ENCODE data around the gene SLIT1. TPM values are rescaled to one million over a fixed set of nuclear protein-coding genes. Genes with fewer than 3 reads are reported as not detected.

The SLIT1 gene
- total and polyA plus RNA-seq, 7 donors, result 0.04 to 0.30 (median 0.08) TPM

DNA sequence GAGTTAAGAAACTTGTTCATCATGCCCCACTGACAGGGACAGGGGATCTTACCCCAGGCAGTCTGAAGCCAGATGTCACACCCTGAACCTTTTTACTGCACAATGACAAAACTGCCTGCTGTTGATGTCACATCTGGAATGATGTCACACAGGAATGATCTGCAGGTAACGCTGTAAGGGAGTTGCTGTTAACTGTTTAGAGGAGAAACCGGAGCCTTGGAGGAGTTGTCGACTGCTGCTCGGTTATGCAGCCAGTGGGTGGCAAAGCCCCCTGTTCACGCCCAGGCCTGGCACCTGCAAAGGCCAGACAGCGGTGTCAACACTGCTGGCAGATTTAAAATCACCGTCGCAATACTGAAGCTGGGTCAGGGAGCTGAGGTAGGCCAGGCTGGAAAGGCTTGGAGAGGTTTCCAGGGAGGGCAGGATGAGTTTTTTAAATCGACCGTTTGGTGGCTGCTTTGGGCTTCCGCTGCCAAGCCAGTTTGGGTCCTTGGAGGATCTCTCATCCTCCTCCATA is 10.0 kb upstream of the SLIT1 start:
- H3K4me3 ChIP-seq, result peak overlapping the region; percentile 70

GRCh38 chr10:97192952-97193435 is 7.2 kb upstream of the SLIT1 start:
- no peak overlapping the region for H3K4me3 ChIP-seq
- peaks cover 0 to 7% (median 0%) of the 10 kb centered on the region in 3 donors for H3K27me3 ChIP-seq (ENCODE audit: insufficient read depth in 3 of 3, low read length in 2 of 3)
- ATAC-seq (no peak), DNase-seq (no peak)
- TF ChIP-seq, protein P1, sequence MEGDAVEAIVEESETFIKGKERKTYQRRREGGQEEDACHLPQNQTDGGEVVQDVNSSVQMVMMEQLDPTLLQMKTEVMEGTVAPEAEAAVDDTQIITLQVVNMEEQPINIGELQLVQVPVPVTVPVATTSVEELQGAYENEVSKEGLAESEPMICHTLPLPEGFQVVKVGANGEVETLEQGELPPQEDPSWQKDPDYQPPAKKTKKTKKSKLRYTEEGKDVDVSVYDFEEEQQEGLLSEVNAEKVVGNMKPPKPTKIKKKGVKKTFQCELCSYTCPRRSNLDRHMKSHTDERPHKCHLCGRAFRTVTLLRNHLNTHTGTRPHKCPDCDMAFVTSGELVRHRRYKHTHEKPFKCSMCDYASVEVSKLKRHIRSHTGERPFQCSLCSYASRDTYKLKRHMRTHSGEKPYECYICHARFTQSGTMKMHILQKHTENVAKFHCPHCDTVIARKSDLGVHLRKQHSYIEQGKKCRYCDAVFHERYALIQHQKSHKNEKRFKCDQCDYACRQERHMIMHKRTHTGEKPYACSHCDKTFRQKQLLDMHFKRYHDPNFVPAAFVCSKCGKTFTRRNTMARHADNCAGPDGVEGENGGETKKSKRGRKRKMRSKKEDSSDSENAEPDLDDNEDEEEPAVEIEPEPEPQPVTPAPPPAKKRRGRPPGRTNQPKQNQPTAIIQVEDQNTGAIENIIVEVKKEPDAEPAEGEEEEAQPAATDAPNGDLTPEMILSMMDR (IDR thresholded peaks at IDR 0.05), result no peak
- no peak overlapping the region for H3K27ac ChIP-seq
- intact Hi-C loops (cut with DNase I), result no loop called here
- H3K36me3 ChIP-seq (ENCODE audit: insufficient read depth in 1 of 2, low read depth in 1 of 2), result no peaks in the 10 kb centered on the region
- 86 to 95% (median 90%) methylated on average over 5 of the region's 5 CpGs for WGBS, 3 donors
- no peaks in the 10 kb centered on the region for H3K9me3 ChIP-seq
- H3K4me1 ChIP-seq, result no peaks in the 10 kb centered on the region

More for the DNA sequence above, 10.0 kb upstream of the SLIT1 start:
- ATAC-seq (peak in 1 of 4 donors; percentile 5), DNase-seq (no peak)
- Histone ChIP-seq H3K4me1 (no peaks in the 10 kb centered on the region), H3K27me3 (ENCODE audit: insufficient read depth in 3 of 3, low read length in 2 of 3) (peaks cover 0 to 7% (median 0%) of the 10 kb centered on the region in 3 donors), H3K36me3 (ENCODE audit: insufficient read depth in 1 of 2, low read depth in 1 of 2) (no peaks in the 10 kb centered on the region), H3K9me3 (no peaks in the 10 kb centered on the region), H3K27ac (no peak overlapping the region)
- 34 to 41% (median 38%) methylated on average over 11 of the region's 11 CpGs for WGBS, 3 donors
- TF ChIP-seq, protein P1 (IDR thresholded peaks at IDR 0.05), result no peak
- intact Hi-C loops (cut with DNase I), result no loop called here

GRCh38 chr10:97190450-97190849 is 4.7 kb upstream of the SLIT1 start:
- Histone ChIP-seq H3K4me3 (no peak overlapping the region), H3K4me1 (peaks cover 3% of the 10 kb centered on the region), H3K9me3 (no peaks in the 10 kb centered on the region), H3K27ac (no peak overlapping the region), H3K36me3 (ENCODE audit: insufficient read depth in 1 of 2, low read depth in 1 of 2) (no peaks in the 10 kb centered on the region), H3K27me3 (ENCODE audit: insufficient read depth in 3 of 3, low read length in 2 of 3) (peaks cover 0 to 24% (median 12%) of the 10 kb centered on the region in 3 donors)
- ATAC-seq (no peak), DNase-seq (no peak)
- WGBS, 3 donors, result 83 to 92% (median 91%) methylated on average over 2 of the region's 2 CpGs
- TF ChIP-seq, protein P1 (IDR thresholded peaks at IDR 0.05), result no peak
- intact Hi-C loops (cut with DNase I), result no loop called here

DNA sequence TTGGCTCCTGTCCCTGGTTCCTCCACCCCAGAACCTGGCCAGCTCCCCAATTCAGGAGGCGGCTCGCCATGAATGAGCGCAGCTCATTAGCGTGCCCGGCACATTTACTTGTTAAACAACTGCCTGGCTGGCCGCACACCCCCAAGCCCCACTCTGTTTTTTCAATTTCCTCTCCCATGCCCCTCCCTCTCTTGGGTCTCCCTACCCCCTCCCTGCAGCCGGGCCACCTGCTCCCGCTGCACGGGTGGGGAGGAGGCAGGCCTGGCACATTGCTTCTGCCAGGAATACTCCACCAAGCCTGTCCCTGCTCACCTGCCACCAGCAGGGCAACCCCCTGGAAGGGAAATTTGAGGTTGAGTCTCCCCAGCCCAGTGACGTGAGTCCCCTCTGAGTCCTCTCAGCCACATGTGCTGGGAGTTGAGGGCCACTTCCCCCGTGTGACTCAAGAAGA is 2.5 kb upstream of the SLIT1 start:
- peaks cover 6% of the 10 kb centered on the region for H3K4me1 ChIP-seq
- no peak for ATAC-seq
- intact Hi-C loops (cut with DNase I), result no loop called here
- no peak overlapping the region for H3K4me3 ChIP-seq
- 44 to 70% (median 45%) methylated on average over 11 of the region's 11 CpGs for WGBS, 3 donors
- DNase-seq, result no peak
- H3K36me3 ChIP-seq (ENCODE audit: insufficient read depth in 1 of 2, low read depth in 1 of 2), result no peaks in the 10 kb centered on the region
- H3K27ac ChIP-seq, result no peak overlapping the region
- TF ChIP-seq, protein P1 (IDR thresholded peaks at IDR 0.05), result no peak
- H3K9me3 ChIP-seq, result no peaks in the 10 kb centered on the region
- peaks cover 0 to 35% (median 21%) of the 10 kb centered on the region in 3 donors for H3K27me3 ChIP-seq (ENCODE audit: insufficient read depth in 3 of 3, low read length in 2 of 3)

- TF ChIP-seq, protein P1 (IDR thresholded peaks at IDR 0.05), result no peak
- Histone ChIP-seq H3K27me3 (ENCODE audit: insufficient read depth in 3 of 3, low read length in 2 of 3) (peaks cover 0 to 35% (median 21%) of the 10 kb centered on the region in 3 donors), H3K4me1 (peaks cover 6% of the 10 kb centered on the region), H3K27ac (no peak overlapping the region), H3K4me3 (no peak overlapping the region), H3K9me3 (no peaks in the 10 kb centered on the region), H3K36me3 (ENCODE audit: insufficient read depth in 1 of 2, low read depth in 1 of 2) (no peaks in the 10 kb centered on the region)
- intact Hi-C loops (cut with DNase I), result no loop called here
- no peak for ATAC-seq
- 90 to 91% (median 91%) methylated on average over 18 of the region's 18 CpGs for WGBS, 3 donors
- DNase-seq, result no peak
Measured at GRCh38 chr10:97186911-97187310, 1.2 kb upstream of the SLIT1 start.
